ENCODE measurements around the gene EML1. TPM values are rescaled to one million over a fixed set of nuclear protein-coding genes. Genes with fewer than 3 reads are reported as not detected.

EML1 gene
- total RNA-seq, 2 donors from 2014 or later = 55.1 to 66.5 TPM

DNA sequence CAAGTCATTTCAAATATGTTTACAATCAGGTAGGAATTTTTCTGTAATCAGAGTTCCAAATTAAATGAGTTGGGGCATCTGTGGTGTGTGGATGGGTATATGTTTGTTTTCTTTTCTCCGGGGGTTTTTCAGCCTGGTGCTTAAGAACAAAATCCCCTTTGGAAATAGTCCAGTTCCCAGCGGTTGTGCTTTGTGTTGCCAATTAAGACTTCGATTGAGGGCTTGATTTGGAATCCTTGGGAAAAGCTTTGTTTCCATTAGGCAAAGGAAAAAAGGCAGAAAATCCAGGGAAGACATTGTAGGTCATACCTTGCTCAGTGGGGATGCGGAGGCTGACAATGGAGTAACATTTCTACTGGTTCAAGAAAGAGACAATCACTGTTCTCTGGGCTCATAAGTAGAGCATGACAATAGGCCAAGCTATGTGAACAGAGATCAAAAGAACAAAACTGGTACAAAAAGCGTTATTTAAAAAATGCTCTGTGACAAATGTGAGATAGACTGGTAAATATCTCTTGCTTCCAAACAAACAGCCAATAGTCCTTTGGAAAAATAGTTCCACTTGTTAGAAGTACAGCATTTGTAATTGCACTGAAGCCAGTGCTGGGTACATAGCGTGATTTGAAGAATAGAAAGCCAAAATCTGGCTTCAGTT, 79.7 kb downstream of the EML1 start:
- Histone ChIP-seq H3K4me1 (ENCODE audit: control insufficient read depth in 1 of 2, low read depth in 2 of 2) (no peaks in the 10 kb centered on the region), H3K9me3 (no peaks in the 10 kb centered on the region), H3K36me3 (no peaks in the 10 kb centered on the region), H3K27ac (no peak overlapping the region), H3K4me3 (no peak overlapping the region), H3K27me3 (replicated peaks; ENCODE audit: insufficient read depth) (no peaks in the 10 kb centered on the region)
- TF ChIP-seq, protein P1, sequence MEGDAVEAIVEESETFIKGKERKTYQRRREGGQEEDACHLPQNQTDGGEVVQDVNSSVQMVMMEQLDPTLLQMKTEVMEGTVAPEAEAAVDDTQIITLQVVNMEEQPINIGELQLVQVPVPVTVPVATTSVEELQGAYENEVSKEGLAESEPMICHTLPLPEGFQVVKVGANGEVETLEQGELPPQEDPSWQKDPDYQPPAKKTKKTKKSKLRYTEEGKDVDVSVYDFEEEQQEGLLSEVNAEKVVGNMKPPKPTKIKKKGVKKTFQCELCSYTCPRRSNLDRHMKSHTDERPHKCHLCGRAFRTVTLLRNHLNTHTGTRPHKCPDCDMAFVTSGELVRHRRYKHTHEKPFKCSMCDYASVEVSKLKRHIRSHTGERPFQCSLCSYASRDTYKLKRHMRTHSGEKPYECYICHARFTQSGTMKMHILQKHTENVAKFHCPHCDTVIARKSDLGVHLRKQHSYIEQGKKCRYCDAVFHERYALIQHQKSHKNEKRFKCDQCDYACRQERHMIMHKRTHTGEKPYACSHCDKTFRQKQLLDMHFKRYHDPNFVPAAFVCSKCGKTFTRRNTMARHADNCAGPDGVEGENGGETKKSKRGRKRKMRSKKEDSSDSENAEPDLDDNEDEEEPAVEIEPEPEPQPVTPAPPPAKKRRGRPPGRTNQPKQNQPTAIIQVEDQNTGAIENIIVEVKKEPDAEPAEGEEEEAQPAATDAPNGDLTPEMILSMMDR (IDR thresholded peaks at IDR 0.05) = no peak
- ATAC-seq (ENCODE audit: insufficient number of reproducible peaks, low FRiP score, low read depth) (no peak), DNase-seq (ENCODE audit: low spot score) (no peak)

- H3K36me3 ChIP-seq = no peaks in the 10 kb centered on the region
- DNase-seq (ENCODE audit: low spot score) (no peak), ATAC-seq (ENCODE audit: insufficient number of reproducible peaks, low FRiP score, low read depth) (no peak)
- no peaks in the 10 kb centered on the region for H3K9me3 ChIP-seq
- H3K4me3 ChIP-seq = no peak overlapping the region
- TF ChIP-seq, protein P1 (IDR thresholded peaks at IDR 0.05) = no peak
- H3K27ac ChIP-seq = no peak overlapping the region
- no peaks in the 10 kb centered on the region for H3K4me1 ChIP-seq (ENCODE audit: control insufficient read depth in 1 of 2, low read depth in 2 of 2)
- H3K27me3 ChIP-seq (replicated peaks; ENCODE audit: insufficient read depth) = no peaks in the 10 kb centered on the region
These were observed 80.4 kb downstream of the EML1 start for GRCh38 chr14:99873653-99874052.

- no peaks in the 10 kb centered on the region for H3K9me3 ChIP-seq
- DNase-seq (ENCODE audit: low spot score) (no peak), ATAC-seq (ENCODE audit: insufficient number of reproducible peaks, low FRiP score, low read depth) (no peak)
- H3K4me3 ChIP-seq = no peak overlapping the region
- TF ChIP-seq, protein P1 (IDR thresholded peaks at IDR 0.05) = no peak
- H3K27me3 ChIP-seq (replicated peaks; ENCODE audit: insufficient read depth) = no peaks in the 10 kb centered on the region
- no peaks in the 10 kb centered on the region for H3K36me3 ChIP-seq
- no peaks in the 10 kb centered on the region for H3K4me1 ChIP-seq (ENCODE audit: control insufficient read depth in 1 of 2, low read depth in 2 of 2)
- H3K27ac ChIP-seq = no peak overlapping the region
These were observed 81.1 kb downstream of the EML1 start for GRCh38 chr14:99874306-99874705.

DNA sequence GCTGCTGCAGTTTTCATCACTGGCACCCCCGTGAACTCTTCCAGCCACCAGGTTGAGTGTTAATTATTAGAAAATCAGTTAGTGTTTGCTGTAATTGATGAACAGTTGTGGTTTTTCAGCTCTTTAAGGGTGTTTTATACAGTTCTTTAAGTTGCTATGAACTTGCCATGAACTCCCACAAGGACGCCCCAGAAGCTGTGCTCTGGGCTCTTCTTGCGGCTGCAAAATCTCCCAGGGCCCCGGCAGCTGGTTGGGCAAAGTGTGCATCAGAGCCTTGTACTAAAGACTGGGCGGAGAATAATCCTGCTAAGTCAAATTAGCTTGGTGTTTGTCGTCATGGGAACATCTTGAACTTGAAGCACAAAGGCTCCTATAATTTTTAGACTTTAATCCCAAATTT, 82.2 kb downstream of the EML1 start:
- H3K4me3 ChIP-seq = no peak overlapping the region

DNA sequence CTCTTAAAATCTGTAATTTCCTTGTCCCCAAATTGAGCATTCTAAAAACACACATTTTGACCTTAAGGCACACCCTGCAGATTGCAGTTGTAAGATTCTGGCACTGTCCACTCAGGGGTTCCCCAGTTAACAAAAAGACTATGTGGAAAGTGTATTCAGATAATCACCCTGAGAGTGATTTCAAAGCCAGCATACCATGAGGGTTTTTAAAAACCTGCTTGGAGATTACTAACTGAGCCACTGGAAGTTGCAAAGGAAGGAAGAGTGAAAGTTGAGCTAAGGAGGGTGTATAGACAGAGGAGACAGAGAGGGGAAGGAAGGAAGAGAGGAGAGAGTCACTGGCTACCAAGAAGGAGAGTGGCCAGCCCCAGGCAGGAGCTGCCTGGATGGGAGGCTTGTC, 82.6 kb downstream of the EML1 start:
- no peak for DNase-seq (ENCODE audit: low spot score)
- TF ChIP-seq, protein P1 (IDR thresholded peaks at IDR 0.05) = no peak
- peaks cover 9 to 13% of the 10 kb centered on the region in 2 donors for H3K4me1 ChIP-seq (ENCODE audit: control insufficient read depth in 1 of 2, low read depth in 2 of 2)

More for the DNA sequence above, 82.2 kb downstream of the EML1 start:
- H3K27me3 ChIP-seq (replicated peaks; ENCODE audit: insufficient read depth) = no peaks in the 10 kb centered on the region
- TF ChIP-seq, protein P1 (IDR thresholded peaks at IDR 0.05) = no peak
- no peaks in the 10 kb centered on the region for H3K9me3 ChIP-seq
- ATAC-seq (ENCODE audit: insufficient number of reproducible peaks, low FRiP score, low read depth) = no peak
- no peak overlapping the region for H3K27ac ChIP-seq
- H3K4me1 ChIP-seq (ENCODE audit: control insufficient read depth in 1 of 2, low read depth in 2 of 2) = peaks cover 9 to 11% of the 10 kb centered on the region in 2 donors
- no peak for DNase-seq (ENCODE audit: low spot score)
- no peaks in the 10 kb centered on the region for H3K36me3 ChIP-seq

More for the DNA sequence above, 82.6 kb downstream of the EML1 start:
- Histone ChIP-seq H3K4me3 (no peak overlapping the region), H3K36me3 (no peaks in the 10 kb centered on the region), H3K27ac (no peak overlapping the region), H3K27me3 (replicated peaks; ENCODE audit: insufficient read depth) (no peaks in the 10 kb centered on the region), H3K9me3 (no peaks in the 10 kb centered on the region)
- ATAC-seq (ENCODE audit: insufficient number of reproducible peaks, low FRiP score, low read depth) = no peak

Data from thoracic aorta (tissue), 2 donors.